Fibroblast of gingiva (primary cell): ENCODE measurements around the gene MRPL57.
"Not testable (repeated sequence)": the region's sequence is repeated elsewhere in the genome, so short reads cannot be mapped to it uniquely, and the experiment has no call there.

Experiments used
- DNase-seq: peaks from one replicate; pipeline ENCODE4 v3.0.0-alpha.2; 2011; ENCODE audit warnings: low read depth

The MRPL57 gene

GRCh38 chr13:21176215-21176981 is at the start of gene MRPL57, which contains the start of gene SKA3:
MRPL57 (plus strand) TSS chr13:21176658; CDS start chr13:21176917, 259 bp downstream.
SKA3 (minus strand) TSS chr13:21176552; CDS start chr13:21176477, 75 bp downstream.
- DNase-seq = peak; percentile 91

- no peak for DNase-seq
Measured at GRCh38 chr13:21130116-21130515, 46.3 kb upstream of the MRPL57 start.

GRCh38 chr13:21133077-21133476 is 43.4 kb upstream of the MRPL57 start:
- DNase-seq = peak; percentile 24

GRCh38 chr13:21134475-21134874 is 42.0 kb upstream of the MRPL57 start:
- no peak for DNase-seq

- not testable (repeated sequence) for DNase-seq
Measured at GRCh38 chr13:21135833-21136232, 40.6 kb upstream of the MRPL57 start.

- DNase-seq = no peak
Measured at GRCh38 chr13:21137696-21138095, 38.8 kb upstream of the MRPL57 start.

GRCh38 chr13:21138561-21138960 is 37.9 kb upstream of the MRPL57 start:
- DNase-seq = no peak

- DNase-seq = no peak
Measured at GRCh38 chr13:21139374-21139773, 37.1 kb upstream of the MRPL57 start.

- no peak for DNase-seq
Measured at GRCh38 chr13:21142766-21143165, 33.7 kb upstream of the MRPL57 start.

- no peak for DNase-seq
Measured at GRCh38 chr13:21147827-21148226, 28.6 kb upstream of the MRPL57 start.

GRCh38 chr13:21148557-21149258 is 27.8 kb upstream of the MRPL57 start:
- no peak for DNase-seq

GRCh38 chr13:21149568-21149967 is 26.9 kb upstream of the MRPL57 start:
- no peak for DNase-seq

GRCh38 chr13:21150013-21150412 is 26.4 kb upstream of the MRPL57 start:
- peak; percentile 61 for DNase-seq

- no peak for DNase-seq
Measured at GRCh38 chr13:21152251-21152899, 24.1 kb upstream of the MRPL57 start.

- no peak for DNase-seq
Measured at GRCh38 chr13:21164631-21165030, 11.8 kb upstream of the MRPL57 start.

GRCh38 chr13:21165606-21166005 is 10.9 kb upstream of the MRPL57 start:
- DNase-seq = not testable (repeated sequence)

GRCh38 chr13:21171420-21171819 is 5.0 kb upstream of the MRPL57 start:
- no peak for DNase-seq

- not testable (repeated sequence) for DNase-seq
Measured at GRCh38 chr13:21173767-21174166, 2.7 kb upstream of the MRPL57 start.

- DNase-seq = peak; percentile 19
Measured at GRCh38 chr13:21175656-21176214, 723 bp upstream of the MRPL57 start.

- no peak for DNase-seq
Measured at GRCh38 chr13:21176982-21177284, 475 bp downstream of the MRPL57 start.

- DNase-seq = no peak
Measured at GRCh38 chr13:21181671-21182070, 5.2 kb downstream of the MRPL57 start.

- not testable (repeated sequence) for DNase-seq
Measured at GRCh38 chr13:21186410-21186809, 10.0 kb downstream of the MRPL57 start.

GRCh38 chr13:21194756-21195155 is 18.3 kb downstream of the MRPL57 start:
- not testable (repeated sequence) for DNase-seq
